Activated CD8-positive, alpha-beta memory T cell treated with anti-CD3 and anti-CD28 coated beads, Interleukin-2, amount 10 ng/mL, durations not matched to agents 7 days and 5 days (primary cell): ENCODE results near the gene MISP3. TPM values are rescaled to one million over a fixed set of nuclear protein-coding genes. Genes with fewer than 3 reads are reported as not detected.
A peak's percentile ranks its signal among the peaks of the same experiment; 100 is the strongest.

ENCODE experiments used
- ATAC-seq: fragments of 150-1000 bp; cut with Tn5 transposase; one replicate; pipeline ENCODE4 v1.10.0; 2021; ENCODE audit warnings: moderate library complexity
- CTCF ChIA-PET: fragments of 350-600 bp; sonication (Branson Sonifier 250); formaldehyde crosslinking; loops from one replicate; lab custom pipeline; 2021; ENCODE audit warnings: antibody characterized with exemption; lab: Charles Lee
- DNase-seq: peaks from one replicate; pipeline ENCODE4 v3.0.0-alpha.2; 2020
- H3K27ac Mint-ChIP-seq: one replicate; pipeline ENCODE4 v1.8.0; 2021; ENCODE audit warnings: mild to moderate bottlenecking, mixed read lengths
- H3K27me3 Mint-ChIP-seq: one replicate; pipeline ENCODE4 v1.8.0; 2021; ENCODE audit warnings: mixed read lengths
- H3K36me3 Mint-ChIP-seq: one replicate; pipeline ENCODE4 v1.8.0; 2021; ENCODE audit warnings: mild to moderate bottlenecking, mixed read lengths
- H3K4me1 Mint-ChIP-seq: one replicate; pipeline ENCODE4 v1.8.0; 2021; ENCODE audit warnings: mixed read lengths
- H3K4me3 Mint-ChIP-seq: one replicate; pipeline ENCODE4 v1.8.0; 2021; ENCODE audit warnings: mild to moderate bottlenecking, moderate library complexity, mixed read lengths
- H3K9me3 Mint-ChIP-seq: one replicate; pipeline ENCODE4 v1.8.0; 2022; ENCODE audit warnings: low read depth, mixed read lengths
- total RNA-seq, 2 experiments: library from RNA; stranded (reverse); gene quantifications; one replicate each; pipeline ENCODE4 v1.2.3, GENCODE V29; 2021

Gene MISP3
- total RNA-seq, 2 experiments from 2014 or later, result 1.4 to 2.4 TPM

DNA sequence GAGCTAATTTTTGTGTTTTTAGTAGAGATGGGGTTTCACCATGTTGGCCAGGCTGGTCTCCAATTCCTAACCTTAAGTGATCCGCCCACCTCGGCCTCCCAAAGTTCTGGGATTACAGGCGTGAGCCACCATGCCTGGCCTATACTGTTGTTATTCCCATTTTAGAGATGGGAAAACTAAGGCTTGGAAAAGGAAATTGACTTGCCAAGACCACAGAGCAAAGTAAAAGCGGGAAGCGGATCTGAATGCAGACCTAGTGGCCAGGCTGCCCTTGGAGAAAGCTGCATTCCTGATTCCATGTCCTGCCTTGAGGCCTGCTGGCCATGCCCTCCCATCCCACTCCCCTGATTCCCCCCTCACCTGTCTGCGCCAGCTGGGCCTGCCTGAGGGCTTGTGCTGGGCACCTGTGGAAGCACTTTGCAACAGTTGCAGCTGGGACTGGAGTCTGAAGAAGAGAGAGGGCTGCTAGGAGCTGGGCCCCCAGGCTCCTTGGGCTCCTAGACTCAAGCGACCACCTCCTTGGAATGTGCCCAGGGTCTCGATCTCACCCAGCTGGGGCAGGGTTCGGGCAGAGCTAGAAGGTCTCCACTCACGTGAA lies 16.4 kb upstream of the MISP3 start:
- ATAC-seq (no peak), DNase-seq (no peak)
- Mint-ChIP-seq H3K4me3 (no peak overlapping the region), H3K27me3 (peaks cover 45% of the 10 kb centered on the region), H3K36me3 (peaks cover 14% of the 10 kb centered on the region), H3K4me1 (peaks cover 12% of the 10 kb centered on the region), H3K27ac (no peak overlapping the region), H3K9me3 (no peaks in the 10 kb centered on the region)
- CTCF ChIA-PET, result interaction anchor here (0.9 to 7.5 kb wide), 7 partner anchors 8 to 181 kb away, joined by 3 to 118 read pairs (median 3); partner anchors contain the start of gene MISP3

DNA sequence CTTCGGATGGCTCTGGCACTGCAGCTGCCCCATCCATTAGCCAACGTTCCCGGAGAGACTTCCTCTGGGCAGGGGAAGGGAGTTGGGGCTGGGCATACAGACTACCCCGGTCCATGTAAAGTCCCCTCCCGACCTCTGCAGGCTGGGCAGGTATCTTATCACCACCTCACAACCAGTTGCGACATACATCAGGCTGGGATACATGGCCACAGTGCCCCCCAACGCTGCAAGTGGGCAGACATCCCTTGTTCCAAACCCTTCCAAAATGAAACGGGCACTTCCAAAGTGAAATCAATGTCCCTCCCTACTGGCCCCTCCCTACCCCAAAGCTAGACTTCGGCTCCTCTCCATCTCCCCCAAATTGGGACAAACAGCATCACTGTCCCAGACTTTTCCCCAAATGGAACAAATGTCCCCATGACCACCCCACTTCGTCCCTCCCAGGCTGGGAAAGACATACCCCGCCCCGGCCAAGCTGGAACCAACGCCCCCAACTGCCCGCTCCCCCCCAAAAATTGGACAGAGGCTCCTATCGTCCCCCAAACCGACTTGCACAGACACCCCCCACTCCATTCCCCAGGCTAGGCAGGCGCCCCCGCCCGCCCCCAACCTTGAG lies 15.7 kb upstream of the MISP3 start:
- no peak for DNase-seq
- no peaks in the 10 kb centered on the region for H3K9me3 Mint-ChIP-seq
- peaks cover 10% of the 10 kb centered on the region for H3K36me3 Mint-ChIP-seq
- no peak overlapping the region for H3K27ac Mint-ChIP-seq
- peak overlapping the region; percentile 3 for H3K4me3 Mint-ChIP-seq
- peaks cover 45% of the 10 kb centered on the region for H3K27me3 Mint-ChIP-seq
- CTCF ChIA-PET, result interaction anchor here (0.7 to 7.5 kb wide), 16 partner anchors 8 to 195 kb away, joined by 3 to 118 read pairs (median 3); partner anchors contain the start of genes IL27RA, MISP3 and PRKACA
- ATAC-seq, result no peak
- H3K4me1 Mint-ChIP-seq, result peaks cover 12% of the 10 kb centered on the region

DNA sequence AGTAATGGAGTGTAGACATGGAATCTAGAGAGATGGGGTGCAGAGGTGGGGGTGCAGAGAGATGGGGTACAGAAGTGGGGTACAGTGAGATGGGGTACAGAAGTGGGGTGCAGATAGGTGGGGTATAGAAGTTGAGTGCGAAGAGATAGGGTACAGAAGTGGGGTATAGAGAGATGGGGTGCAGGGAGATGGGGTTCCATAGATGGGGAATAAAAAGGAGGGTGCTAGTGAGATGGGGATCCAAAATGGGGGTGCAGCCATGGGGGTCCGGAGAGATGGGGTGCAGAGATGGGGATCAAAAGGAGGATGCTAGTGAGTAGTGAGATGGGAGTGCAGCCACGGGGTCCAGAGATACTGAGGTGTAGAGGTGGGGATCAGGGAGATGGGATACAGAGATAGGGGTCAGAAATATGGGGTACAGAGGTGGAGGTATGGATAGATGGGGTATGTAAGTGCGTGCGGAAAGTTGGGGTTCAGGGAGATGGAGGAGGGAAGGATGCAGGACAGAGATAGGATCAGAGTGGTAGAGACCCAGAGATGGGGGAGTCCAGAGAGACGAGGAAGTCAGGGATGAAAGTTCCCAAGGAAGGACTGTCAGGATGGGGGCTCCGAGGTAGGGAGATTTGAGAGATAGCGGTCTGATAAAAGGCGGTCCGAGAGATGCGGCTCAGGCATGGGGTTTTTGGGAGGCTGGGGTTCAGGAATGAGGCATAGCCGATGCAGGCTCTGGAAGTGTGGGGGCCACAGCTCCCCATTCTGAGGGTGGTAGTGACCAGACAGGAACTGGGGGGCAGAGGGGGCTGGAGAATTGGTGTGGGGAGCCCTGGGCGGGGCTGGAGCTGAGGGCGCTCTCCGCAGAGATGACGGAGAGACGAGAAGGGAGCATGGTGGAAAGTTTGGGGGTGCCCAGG lies 14.1 kb upstream of the MISP3 start:
- CTCF ChIA-PET, result interaction anchor here (0.7 to 7.5 kb wide), 38 partner anchors 9 to 445 kb away, joined by 3 to 118 read pairs (median 4); partner anchors contain the start of genes ASF1B, DCAF15, IL27RA and MISP3
- Mint-ChIP-seq H3K4me3 (no peak overlapping the region), H3K27me3 (peaks cover 45% of the 10 kb centered on the region), H3K4me1 (peaks cover 12% of the 10 kb centered on the region), H3K27ac (no peak overlapping the region), H3K36me3 (no peaks in the 10 kb centered on the region), H3K9me3 (no peaks in the 10 kb centered on the region)
- peak; percentile 52 for ATAC-seq
- no peak for DNase-seq

- H3K4me3 Mint-ChIP-seq, result no peak overlapping the region
- no peaks in the 10 kb centered on the region for H3K9me3 Mint-ChIP-seq
- H3K27me3 Mint-ChIP-seq, result peaks cover 45% of the 10 kb centered on the region
- H3K36me3 Mint-ChIP-seq, result no peaks in the 10 kb centered on the region
- H3K27ac Mint-ChIP-seq, result no peak overlapping the region
- CTCF ChIA-PET, result interaction anchor here (0.7 to 7.5 kb wide), 39 partner anchors 12 to 444 kb away, joined by 3 to 118 read pairs (median 4); partner anchors contain the start of genes ASF1B, DCAF15, IL27RA and MISP3
- ATAC-seq (no peak), DNase-seq (peak; percentile 66)
- peaks cover 12% of the 10 kb centered on the region for H3K4me1 Mint-ChIP-seq
These were observed 13.5 kb upstream of the MISP3 start for GRCh38 chr19:14059093-14059480.

- H3K36me3 Mint-ChIP-seq, result no peaks in the 10 kb centered on the region
- H3K4me1 Mint-ChIP-seq, result peaks cover 12% of the 10 kb centered on the region
- no peak overlapping the region for H3K4me3 Mint-ChIP-seq
- H3K27me3 Mint-ChIP-seq, result peaks cover 45% of the 10 kb centered on the region
- H3K9me3 Mint-ChIP-seq, result no peaks in the 10 kb centered on the region
- CTCF ChIA-PET, result interaction anchor here (0.7 to 7.5 kb wide), 36 partner anchors 11 to 444 kb away, joined by 3 to 118 read pairs (median 5); partner anchors contain the start of genes ASF1B, DCAF15, IL27RA and MISP3
- DNase-seq, result no peak
- no peak for ATAC-seq
- no peak overlapping the region for H3K27ac Mint-ChIP-seq
These were observed 12.9 kb upstream of the MISP3 start for GRCh38 chr19:14059652-14060155.

DNA sequence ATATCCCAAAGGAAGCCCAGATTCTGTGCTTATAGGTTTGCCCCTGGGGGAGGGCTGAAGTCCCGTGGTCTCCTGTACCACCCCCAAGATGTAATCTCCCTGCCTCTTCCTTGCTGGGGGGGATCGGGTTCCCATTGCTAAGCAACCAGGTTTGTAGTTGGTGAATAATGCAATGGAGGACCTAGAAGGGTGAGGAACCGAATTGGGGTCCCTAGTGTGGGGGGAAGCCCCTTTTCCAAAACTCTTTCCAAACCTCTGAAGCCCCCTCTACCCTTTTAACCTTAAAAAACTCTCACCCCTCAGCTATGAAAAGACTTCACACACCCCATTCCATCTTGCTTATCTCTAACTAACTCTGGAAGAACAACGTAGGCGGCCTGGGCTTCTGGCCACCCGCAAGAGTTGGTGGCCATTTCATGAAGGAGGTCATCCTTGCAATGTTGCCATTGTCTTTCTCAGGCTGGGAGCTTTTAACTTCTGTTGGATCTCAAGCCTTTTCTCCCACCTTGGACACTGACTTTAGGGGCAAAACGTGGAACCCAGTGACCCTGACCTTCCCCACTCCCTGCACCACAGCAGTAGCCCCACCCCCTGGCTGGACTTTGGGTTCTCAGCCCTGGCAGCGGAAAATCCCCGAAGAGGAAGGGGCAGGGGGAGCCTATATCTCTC lies 11.4 kb upstream of the MISP3 start:
- DNase-seq, result no peak
- Mint-ChIP-seq H3K36me3 (no peaks in the 10 kb centered on the region), H3K27me3 (peaks cover 42% of the 10 kb centered on the region), H3K9me3 (no peaks in the 10 kb centered on the region), H3K4me1 (peaks cover 14% of the 10 kb centered on the region), H3K27ac (no peak overlapping the region), H3K4me3 (no peak overlapping the region)
- ATAC-seq, result no peak
- CTCF ChIA-PET, result interaction anchor here (1.2 to 7.5 kb wide), 7 partner anchors 8 to 181 kb away, joined by 3 to 118 read pairs (median 27); partner anchors contain the start of gene MISP3

DNA sequence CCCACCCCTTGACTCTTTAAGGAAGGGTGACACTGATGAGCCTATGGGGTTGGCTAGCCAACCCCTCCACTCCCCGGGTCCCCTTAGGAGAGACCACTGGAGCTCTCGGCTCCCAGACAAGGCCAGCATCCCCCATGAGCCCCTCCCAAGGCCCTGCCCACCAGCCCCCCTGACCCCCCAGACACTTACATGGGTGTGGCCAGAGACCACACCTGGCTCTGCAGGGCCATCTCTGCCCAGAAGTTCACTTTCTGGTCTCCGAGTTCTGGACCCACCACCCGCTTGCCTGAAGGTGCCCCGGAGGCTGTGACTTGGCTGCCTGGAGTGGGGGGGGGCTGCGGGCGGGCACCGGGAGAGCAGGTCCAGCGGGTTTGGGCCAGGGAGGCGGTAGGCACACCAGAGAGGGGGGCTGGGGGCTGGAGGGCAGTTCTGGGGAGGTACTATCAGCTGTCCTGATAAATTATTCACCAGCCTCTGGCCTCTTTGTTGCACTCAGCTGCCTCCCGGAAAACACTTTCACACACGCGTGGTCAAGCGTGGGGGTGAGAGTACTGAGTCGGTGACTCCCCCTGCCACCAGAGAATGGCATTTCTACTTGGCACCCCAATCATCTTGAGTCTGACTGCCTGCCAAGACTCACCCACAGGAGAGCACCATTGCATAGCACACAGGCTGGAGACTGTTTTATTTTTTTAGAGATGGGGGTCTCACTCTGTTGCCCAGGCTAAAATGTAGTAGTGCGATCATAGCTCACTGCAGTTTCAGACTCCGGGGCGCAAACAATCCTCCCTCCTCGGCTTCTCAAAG lies 10.6 kb upstream of the MISP3 start, which contains the start of gene PALM3:
Gene PALM3, minus strand, starts transcription at position 326 of the 807 bp plus-strand sequence. Its CDS starts 96 bp downstream, at position 230.
- no peaks in the 10 kb centered on the region for H3K36me3 Mint-ChIP-seq
- peaks cover 40% of the 10 kb centered on the region for H3K27me3 Mint-ChIP-seq
- CTCF ChIA-PET, result interaction anchor here (1.3 to 7.5 kb wide), 4 partner anchors 9 to 182 kb away, joined by 4 to 118 read pairs (median 66); partner anchors contain the start of gene MISP3
- ATAC-seq, result no peak
- peaks cover 14% of the 10 kb centered on the region for H3K4me1 Mint-ChIP-seq
- DNase-seq, result no peak
- H3K27ac Mint-ChIP-seq, result no peak within 1 kb of the TSS
- no peaks in the 10 kb centered on the region for H3K9me3 Mint-ChIP-seq
- H3K4me3 Mint-ChIP-seq, result no peak within 1 kb of the TSS

DNA sequence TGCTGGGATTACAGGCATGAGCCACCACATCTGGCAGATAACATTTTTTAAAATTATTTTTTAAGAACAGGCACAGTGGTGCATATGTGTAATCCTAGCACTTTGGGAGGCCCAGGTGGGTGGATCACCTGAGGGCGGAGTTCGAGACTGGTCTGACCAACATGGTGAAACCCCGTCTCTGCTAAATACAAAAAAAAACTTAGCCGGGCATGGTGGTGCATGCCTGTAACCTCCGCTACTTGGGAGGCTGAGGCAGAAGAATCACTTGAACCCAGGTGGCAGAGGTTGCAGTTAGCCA lies 10.1 kb upstream of the MISP3 start:
- Mint-ChIP-seq H3K36me3 (no peaks in the 10 kb centered on the region), H3K4me3 (no peak overlapping the region), H3K27me3 (peaks cover 36% of the 10 kb centered on the region), H3K4me1 (peaks cover 14% of the 10 kb centered on the region), H3K9me3 (no peaks in the 10 kb centered on the region), H3K27ac (no peak overlapping the region)
- ATAC-seq, result no peak
- CTCF ChIA-PET, result interaction anchor here (1.3 to 7.5 kb wide), 2 partner anchors 9 kb away, joined by 4 to 118 read pairs; partner anchors contain the start of gene MISP3
- DNase-seq, result no peak

- DNase-seq, result no peak
- CTCF ChIA-PET, result interaction anchor here (1.3 kb wide), 1 partner anchor 9 kb away, joined by 3 read pairs; the partner anchor contains the start of gene MISP3
- no peaks in the 10 kb centered on the region for H3K36me3 Mint-ChIP-seq
- H3K27me3 Mint-ChIP-seq, result peaks cover 30% of the 10 kb centered on the region
- no peak for ATAC-seq
- H3K27ac Mint-ChIP-seq, result no peak overlapping the region
- H3K4me3 Mint-ChIP-seq, result no peak overlapping the region
- H3K9me3 Mint-ChIP-seq, result no peaks in the 10 kb centered on the region
- peaks cover 10% of the 10 kb centered on the region for H3K4me1 Mint-ChIP-seq
These were observed 9.5 kb upstream of the MISP3 start for GRCh38 chr19:14063105-14063504.

DNA sequence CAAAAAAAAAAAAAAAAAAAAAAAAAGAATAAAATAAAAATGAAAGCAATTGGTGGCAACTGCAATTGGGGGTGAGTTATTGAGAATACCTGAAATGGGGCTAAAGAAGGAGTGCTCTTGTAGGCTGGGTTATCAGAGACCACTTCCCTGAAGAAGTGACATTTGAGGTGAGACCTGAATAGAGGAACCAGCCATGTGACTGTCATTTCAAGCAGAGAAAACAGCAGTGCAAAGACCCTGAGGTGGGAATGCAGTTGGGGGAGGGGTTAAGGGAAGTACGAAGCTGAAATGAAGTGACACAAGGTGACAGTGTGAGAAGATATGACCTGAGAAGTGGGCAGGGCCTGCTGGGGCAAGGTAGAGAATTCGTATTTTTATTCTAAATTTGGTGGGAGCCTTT lies 6.5 kb upstream of the MISP3 start:
- CTCF ChIA-PET, result interaction anchor here (1.3 kb wide), 1 partner anchor 9 kb away, joined by 4 read pairs; no protein-coding TSS in a partner anchor
- ATAC-seq (no peak), DNase-seq (no peak)
- H3K4me3 Mint-ChIP-seq, result no peak overlapping the region
- H3K27ac Mint-ChIP-seq, result no peak overlapping the region
- H3K27me3 Mint-ChIP-seq, result peaks cover 6% of the 10 kb centered on the region
- no peaks in the 10 kb centered on the region for H3K9me3 Mint-ChIP-seq
- peaks cover 2% of the 10 kb centered on the region for H3K4me1 Mint-ChIP-seq
- no peaks in the 10 kb centered on the region for H3K36me3 Mint-ChIP-seq

GRCh38 chr19:14070268-14071050 lies 2.1 kb upstream of the MISP3 start:
- CTCF ChIA-PET, result interaction anchor here (0.8 to 7.3 kb wide), 14 partner anchors 11 to 259 kb away, joined by 3 to 153 read pairs (median 5); partner anchors contain the start of genes ASF1B, BRME1, CC2D1A and IL27RA
- H3K4me1 Mint-ChIP-seq, result peaks cover 23% of the 10 kb centered on the region
- no peak for ATAC-seq
- no peak for DNase-seq
- no peak overlapping the region for H3K4me3 Mint-ChIP-seq
- no peaks in the 10 kb centered on the region for H3K36me3 Mint-ChIP-seq
- H3K27ac Mint-ChIP-seq, result no peak overlapping the region
- peaks cover 9% of the 10 kb centered on the region for H3K27me3 Mint-ChIP-seq
- H3K9me3 Mint-ChIP-seq, result no peaks in the 10 kb centered on the region
